ENCODE data around the gene OPRM1.
"Not testable (repeated sequence)": the region's sequence is repeated elsewhere in the genome, so short reads cannot be mapped to it uniquely, and the experiment has no call there.

OPRM1 gene

DNA sequence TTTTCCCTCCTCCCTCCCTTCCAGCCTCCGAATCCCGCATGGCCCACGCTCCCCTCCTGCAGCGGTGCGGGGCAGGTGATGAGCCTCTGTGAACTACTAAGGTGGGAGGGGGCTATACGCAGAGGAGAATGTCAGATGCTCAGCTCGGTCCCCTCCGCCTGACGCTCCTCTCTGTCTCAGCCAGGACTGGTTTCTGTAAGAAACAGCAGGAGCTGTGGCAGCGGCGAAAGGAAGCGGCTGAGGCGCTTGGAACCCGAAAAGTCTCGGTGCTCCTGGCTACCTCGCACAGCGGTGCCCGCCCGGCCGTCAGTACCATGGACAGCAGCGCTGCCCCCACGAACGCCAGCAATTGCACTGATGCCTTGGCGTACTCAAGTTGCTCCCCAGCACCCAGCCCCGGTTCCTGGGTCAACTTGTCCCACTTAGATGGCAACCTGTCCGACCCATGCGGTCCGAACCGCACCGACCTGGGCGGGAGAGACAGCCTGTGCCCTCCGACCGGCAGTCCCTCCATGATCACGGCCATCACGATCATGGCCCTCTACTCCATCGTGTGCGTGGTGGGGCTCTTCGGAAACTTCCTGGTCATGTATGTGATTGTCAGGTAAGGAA lies at the start of gene OPRM1:
Gene OPRM1 (plus strand): TSS at position 10 of the 612 bp plus-strand sequence. CDS start 305 bp downstream, at position 315.
- peak; percentile 24 for DNase-seq

DNA sequence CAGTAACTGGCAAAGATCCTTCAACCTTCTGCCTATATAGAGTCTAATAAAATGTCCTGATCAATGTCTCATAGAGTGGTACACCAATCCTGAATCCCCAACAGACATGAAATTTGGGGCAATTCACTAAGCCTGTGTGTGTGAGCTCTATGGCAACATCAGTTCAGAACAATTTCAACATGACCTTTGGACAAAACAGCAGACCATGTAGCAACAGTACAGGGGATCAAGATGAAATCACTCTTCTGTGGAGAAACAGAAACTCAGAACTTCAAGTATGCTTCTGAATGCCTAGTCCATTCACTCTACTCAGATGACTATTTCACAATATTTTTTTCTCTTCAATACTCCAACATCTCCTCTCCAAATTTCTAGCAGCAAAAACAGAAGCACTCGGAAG lies 49.1 kb upstream of the OPRM1 start:
- no peak for DNase-seq

DNA sequence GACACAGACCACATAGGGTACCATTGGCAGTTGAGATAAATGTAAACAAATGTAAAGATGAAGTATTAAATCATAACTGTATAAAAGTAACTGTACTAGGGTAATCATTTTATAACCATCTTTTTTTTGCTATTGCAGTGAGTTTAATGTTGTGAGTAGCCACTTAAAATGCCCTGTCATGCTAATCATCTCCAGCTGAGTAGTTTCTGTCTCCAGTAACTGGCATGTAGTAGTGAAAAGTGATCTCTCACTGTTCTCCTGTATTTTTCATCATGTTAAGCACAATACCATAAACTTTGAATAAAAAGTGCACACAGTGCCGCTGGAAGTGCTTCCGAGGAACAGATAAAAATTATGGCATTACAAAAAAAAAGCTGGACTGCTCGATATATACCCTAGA lies 45.0 kb upstream of the OPRM1 start:
- DNase-seq, result no peak

DNA sequence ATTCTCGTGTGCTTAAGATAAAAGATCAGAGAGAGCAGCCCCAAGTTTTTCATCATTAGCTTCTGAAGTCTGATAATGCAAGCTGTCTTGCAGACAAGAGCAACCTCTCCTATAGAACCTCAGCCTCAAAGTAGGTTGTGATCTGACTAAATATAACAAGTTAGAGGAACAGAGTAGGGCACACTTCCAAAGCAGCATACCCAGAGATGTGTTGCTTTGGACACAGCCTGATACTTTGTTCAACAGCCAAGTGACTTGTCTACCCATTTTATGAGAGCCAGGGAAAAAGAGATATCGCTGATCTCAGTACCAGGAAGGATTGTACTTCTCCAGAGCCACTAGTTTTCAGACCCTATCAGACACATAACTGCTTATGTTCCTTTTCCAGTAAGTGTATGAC lies 44.2 kb upstream of the OPRM1 start:
- DNase-seq, result no peak

DNA sequence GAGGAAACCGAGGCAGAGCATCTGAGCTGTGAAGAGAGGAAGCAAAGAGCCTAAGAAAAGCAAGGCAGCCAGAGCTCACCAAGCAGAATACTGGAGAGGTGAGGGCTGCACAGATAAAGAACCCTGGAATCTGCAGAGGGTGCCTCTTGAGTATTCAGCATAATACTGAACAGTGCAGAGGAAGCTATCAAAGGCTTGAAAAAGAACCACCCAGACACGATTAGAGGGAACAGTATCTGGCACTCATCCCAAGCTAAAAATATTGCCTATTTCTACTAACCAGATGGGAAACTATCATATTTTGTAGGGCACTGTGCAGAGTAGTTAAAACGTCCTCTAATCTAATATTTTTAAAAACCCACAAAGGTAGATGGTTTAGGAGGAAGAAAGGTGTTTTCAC lies 41.8 kb upstream of the OPRM1 start:
- no peak for DNase-seq

DNA sequence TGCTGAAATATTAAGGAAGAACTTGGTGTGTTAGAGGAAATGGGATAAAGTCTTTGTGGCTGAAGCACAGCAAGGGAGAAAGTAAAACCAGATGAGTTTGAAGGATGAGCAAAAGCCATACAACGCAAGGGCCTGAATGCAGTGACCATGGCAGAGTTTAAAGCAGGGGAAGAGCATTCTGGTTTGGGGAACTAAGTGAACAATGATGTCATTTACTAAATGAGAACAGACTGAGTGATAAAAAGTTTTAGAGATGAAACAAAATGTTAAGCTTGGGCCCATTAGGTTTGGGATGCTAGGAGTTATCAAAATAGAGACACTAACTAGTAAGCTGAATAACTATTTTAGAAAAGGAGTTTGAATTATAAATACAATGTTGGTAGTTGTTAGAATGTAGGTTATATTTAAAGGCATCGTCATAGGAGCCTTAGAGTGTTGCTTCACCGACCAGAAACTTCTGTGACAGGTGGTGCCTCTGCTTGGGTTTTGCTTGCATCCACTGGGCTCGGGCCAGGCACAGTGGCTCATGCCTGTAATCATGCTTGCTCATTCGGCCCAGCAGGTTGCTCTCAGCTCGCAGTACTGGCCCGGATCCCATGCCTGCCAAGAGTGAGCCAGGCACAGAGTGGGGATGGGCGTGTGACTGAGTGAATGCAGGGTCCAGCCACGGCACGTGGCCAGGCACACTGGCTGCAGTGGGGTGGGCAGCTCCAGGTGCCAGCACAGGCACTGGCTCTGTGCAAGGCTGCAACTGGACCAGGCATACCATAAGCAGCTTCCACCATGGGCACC lies 37.4 kb upstream of the OPRM1 start:
- no peak for DNase-seq

DNA sequence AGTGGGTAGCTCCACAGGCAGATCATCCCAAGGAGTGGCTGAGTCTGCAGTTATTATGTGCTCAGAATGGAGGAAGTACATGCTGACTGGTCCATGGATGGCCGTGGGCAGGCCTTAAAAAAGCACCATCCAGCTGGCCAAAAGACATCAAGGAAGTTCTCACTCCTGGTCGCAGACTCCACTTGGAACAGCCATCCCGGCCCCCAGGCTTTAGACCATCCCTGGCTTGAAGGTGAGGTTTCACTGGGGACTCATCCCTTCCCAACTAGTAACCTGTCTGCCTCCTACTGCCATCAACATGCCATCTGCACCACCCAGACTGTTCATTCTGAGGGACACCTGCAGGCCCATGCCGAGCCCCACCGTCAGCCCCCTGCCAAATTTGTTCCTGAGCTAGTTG lies 36.1 kb upstream of the OPRM1 start:
- DNase-seq, result no peak

DNA sequence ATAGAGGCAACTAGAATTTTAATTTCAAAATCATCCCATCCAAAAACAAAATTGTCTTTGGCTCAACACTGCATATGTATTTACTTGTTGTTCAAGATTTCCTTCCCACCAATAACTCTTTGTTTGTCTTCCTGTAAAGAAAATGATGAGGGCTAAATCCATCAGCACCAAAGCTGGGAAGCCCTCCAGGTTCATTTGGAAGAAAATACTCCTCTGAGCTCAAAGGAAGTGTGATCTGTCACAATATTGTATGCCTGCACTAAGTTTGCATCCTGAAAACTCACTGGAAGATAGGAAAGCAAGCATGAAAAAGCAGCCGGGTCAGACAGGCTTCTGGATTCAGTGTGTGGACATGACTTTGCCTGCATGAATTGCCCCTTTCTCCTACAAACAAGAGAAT lies 28.7 kb upstream of the OPRM1 start:
- no peak for DNase-seq

DNA sequence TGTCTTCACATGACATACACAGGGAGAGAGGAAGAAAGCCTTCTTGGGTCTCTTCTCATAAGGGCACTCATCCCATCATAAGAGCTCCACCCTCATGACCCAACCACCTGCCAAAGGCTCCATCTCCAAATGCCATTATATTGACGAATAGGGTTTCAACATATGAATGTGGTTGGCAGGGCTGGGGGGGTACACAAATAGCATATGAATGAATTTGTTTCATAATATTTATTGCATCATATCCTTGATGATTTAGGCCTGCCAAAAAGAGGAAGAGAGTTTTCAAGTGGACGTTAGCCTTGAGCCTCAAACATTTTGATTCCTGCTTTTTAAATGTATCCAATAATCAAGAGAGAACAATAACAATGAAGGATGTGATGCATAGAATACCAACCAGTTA lies 26.2 kb upstream of the OPRM1 start:
- no peak for DNase-seq

DNA sequence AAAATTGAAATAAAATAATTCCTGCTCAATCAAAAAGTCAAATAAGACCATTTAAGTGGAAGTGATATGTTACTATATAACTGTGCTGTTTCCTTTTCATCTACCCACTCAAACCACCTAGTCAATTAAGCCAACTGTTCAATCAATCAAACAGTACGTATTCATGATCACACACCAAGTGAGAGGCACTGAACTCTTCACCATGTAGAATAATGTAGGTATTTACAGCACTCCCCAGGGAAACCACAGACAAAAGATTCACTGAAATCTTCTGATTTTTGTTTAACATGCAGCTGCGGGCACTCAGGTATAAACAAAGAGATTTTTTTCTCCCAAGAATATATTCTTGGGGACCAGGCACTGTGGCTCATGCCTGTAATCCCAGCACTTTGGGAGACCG lies 21.3 kb upstream of the OPRM1 start:
- no peak for DNase-seq

DNA sequence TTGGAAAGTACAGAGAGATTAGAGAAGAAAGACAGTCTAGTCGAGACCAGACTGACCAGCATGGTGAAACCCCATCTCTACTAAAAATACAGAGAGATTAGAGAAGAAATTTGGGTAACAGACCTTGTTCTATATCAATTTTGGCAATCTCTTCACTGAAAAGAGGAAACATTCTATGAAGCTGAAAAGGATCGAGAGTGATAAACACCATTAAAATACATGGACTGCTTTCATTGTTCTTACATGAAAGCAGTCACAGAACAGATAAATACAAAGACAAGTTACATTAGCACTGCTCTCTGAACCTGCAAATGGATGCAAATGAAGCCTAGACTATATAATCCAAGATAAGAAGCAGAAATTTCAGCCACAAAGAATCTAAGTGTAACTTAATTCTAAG lies 8.4 kb upstream of the OPRM1 start:
- no peak for DNase-seq

DNA sequence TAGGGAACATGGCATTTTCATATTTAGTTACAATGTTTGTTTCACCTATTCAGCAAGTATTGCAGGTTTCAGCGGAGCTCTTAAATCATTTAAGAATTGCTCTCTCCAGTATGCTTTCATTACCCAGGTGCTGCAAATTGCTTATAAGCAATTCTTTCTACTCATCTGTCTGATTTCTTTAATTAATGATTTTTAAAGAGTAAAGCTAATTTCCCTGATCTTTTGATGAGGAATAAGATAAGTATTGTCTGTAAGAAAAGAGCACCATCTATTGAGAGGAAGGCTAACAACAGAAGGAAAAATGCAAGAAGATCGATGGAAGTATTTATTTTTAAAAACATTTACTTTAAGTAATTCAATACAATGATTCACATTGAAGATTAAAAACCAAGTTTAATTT lies 2.0 kb downstream of the OPRM1 start:
- DNase-seq, result no peak

DNA sequence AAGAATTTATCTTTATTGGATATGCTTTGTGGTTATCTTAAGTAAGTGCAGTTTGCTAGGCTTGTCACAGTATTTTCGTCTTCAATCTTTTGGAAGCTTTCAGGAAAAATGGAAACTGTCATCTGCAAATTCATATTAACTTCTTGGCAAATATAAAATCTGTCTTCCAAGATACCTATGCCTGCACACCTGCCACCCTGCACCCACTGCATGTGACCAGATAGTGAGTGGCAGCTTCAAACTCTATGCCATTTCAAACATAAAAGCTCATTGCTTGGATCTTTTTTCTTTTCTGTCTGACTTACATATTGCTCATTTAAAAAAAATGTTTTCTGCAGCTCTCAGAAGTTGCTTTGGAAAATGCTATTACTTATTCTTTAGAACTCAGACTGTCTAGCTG lies 14.1 kb downstream of the OPRM1 start:
- DNase-seq, result no peak

DNA sequence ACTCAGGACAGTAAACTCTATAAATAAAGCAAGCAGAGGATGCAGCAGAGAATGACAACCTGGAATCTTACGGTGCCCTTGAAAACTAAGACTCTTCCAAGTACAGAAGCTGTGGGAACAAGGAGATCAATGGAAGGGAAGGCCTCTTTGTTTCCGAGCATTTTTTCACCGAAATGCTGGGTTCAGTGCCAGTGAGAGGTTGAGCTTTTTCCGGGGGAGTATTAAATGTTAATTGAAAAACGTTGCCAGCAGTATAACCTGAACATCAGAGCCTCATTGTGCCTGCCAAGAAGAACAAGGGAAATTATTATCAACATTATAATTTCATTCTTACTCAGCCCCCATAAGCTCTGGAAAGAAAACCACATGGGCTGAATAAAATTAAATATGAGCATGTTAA lies 17.5 kb downstream of the OPRM1 start:
- no peak for DNase-seq

DNA sequence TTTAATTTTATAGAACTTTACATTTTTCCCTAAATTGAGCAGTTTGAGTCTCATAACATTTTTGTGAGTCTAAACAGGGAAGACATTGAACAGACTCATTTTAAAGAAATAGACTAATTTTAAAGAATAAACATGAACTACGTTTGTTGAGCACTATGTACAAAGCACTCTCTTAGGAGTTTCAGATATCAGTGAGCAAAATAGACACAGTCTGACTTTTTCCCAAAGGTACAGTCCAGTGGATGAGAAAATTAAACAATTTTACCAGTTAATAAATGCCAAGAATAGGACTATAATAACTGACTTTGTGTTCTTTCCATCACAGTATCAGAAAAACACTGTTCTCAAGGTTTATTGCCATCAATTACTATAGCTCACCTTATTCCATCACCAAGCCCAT lies 18.1 kb downstream of the OPRM1 start:
- DNase-seq, result no peak

DNA sequence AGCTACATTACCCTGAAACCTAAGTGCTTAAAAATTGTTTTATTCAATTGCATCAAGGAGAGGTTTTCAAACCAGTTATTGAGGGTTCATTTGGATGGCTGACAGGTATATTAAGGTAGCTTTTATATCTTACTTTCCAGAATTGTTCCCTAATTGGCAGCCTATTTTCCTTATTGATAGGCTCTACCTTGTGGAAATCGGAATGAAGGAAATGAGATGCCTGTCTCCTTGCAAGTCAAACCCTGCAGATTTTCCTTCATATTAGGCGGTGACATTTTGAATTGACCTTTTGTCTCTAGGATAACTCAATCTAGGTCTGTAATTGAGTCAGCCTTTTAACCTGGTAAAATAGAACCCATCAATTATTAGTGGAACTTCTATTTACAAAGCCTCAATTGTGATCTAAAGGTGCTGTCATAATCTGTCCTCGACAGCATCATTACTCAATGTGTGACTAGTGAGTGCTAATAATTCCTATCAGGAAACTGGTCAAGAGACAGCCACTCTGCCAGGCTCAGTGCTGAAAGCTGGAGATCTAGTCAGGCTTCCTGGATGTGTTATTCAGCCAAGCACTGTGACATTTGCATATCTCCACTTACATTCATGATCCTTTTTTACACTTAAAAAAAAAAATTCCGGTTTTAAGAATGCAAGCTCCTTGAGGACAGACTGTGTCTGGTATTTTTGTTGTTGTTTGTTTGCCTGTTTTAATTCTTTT lies 20.1 kb downstream of the OPRM1 start:
- no peak for DNase-seq

DNA sequence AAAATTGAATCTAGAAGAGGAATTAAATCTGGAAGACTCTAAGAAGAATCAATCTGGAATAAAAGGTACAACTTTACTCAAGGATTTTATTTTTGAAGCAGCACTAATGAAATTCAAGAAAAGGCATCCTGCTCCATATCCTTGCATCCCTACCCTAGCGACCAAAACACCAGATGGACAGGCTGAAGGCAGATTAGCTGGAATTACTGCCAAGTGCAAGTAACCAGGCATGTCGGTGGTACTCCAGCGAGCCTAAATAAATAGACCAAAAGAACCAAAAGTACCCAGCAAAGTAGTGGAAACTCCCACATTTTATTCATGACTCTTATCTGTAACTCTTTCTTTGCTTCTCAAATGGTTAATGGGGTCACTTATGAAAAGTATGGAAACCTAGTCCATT lies 21.0 kb downstream of the OPRM1 start:
- DNase-seq, result no peak

DNA sequence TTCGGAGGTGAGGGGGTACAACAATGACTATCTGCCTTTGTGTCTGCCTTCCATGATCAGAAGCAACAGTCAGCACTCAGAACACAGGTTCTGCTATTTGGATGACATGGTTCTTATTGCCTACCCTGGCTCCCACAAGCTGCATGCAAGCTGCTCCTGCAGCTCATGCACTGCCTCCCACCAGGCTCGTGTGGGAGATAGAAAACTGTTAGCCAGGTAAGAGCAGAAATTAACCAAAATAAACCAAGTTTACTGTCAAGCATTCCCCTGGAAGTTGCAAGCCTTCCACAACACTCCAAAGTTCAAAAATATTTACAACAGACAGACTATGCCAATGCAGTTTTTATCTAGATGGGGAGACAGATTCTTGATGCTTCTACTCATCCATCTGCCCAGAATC lies 31.0 kb downstream of the OPRM1 start:
- DNase-seq, result no peak

DNA sequence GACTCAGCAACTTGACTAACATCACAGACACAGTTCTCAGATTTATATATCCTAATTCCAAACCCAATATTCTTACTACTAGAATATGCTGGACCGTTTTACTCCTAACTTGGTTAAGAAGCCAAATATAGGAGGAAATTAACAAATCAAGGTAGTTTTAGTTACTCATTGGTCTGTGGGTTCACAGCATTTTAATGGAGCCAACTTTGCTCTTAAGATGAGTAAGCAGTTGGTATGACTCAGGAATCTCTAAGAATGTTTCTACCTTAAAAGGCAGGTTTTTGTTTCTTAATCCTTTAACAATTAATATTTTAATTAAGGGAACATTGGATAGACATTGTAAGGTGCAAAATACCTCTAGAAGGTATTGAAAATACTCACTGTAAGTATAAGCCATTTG lies 31.6 kb downstream of the OPRM1 start:
- DNase-seq, result no peak

DNA sequence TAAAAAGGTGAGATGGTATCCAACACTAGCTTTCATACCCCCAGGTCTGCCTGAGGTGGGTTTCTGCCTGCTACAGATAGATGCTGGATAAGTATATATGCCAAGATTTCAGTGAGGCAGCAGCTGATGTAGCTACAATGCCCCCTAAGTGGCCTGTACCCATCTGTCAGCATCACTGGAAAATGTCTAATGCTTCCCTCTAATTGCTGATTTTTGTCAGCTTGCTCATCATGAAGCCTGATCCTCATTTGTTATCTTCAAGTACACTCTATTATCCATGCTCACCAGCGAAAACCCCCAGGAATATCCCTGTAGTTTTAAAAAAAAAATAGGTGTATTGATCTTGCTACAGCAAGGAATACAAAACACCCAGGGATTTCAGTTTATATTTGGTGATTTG lies 32.2 kb downstream of the OPRM1 start:
- no peak for DNase-seq

DNA sequence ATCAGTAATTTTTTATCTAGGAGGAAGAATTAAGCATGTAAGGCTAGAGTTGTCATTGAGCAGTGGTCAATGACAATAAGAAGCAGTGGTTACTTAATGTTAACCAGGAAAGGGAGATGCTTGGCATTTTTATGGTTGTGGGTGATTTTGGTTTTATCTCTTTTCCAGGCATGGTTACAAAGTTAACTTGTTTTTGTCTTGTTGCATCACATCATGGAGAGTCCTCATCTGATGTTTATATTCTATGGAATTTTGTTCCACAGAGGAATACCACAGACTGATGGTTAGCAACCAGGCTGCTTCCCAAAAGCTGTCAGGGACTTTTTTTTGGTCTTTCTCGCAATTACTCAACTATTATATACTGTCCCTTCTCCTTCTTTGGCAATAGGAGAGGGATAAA lies 32.7 kb downstream of the OPRM1 start:
- DNase-seq, result no peak

DNA sequence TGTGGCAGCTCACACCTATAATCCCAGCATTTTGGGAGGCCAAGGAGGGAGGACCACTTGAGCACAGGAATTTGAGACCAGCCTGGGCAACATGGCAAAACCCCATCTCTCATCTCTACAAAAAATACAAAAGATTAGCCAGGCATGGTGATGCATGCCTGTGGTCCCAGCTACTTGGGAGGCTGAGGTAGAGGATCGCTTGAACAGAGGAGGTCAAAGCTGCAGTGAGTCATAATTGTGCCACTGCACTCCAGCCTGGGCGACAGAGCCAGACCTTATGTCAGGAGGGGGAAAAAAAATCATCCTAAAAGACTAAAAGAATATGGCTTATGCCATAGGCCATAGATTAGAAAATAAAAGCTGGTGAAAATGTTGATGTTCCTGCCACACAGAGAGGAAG lies 39.6 kb downstream of the OPRM1 start:
- not testable (repeated sequence) for DNase-seq

DNA sequence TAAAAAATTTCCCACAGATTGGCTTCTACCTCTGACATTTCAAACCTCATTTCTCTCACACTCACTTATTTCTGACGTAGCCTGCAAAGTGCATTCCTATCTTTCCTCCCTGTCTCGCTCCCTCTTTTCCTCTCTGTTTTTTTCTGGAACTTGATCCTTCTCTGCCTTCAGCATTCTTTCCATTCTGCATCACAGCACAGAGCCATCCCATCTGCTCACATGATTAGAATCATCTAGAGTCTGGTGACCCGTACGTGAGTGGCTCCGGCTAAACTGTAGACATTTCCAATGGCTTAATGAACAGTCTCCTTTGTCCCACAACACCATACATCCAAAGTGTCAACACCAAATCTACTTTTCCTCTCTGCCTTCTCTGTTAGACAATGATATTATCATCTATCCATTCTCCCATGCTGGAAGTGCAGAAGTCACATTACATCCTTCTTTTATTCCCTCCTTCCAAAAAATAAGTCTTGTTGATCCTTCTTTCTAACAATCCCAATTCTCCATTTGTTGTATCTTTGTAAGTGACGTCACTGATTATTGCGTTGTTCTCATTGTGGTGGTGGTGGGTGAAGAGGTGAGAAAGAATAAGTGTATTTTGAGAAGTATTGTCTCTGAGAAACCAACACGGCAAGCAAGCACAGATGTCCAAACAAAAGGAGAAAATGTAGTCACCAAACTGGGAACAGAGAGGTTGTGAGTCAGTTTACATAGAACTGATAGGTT lies 41.6 kb downstream of the OPRM1 start:
- no peak for DNase-seq

DNA sequence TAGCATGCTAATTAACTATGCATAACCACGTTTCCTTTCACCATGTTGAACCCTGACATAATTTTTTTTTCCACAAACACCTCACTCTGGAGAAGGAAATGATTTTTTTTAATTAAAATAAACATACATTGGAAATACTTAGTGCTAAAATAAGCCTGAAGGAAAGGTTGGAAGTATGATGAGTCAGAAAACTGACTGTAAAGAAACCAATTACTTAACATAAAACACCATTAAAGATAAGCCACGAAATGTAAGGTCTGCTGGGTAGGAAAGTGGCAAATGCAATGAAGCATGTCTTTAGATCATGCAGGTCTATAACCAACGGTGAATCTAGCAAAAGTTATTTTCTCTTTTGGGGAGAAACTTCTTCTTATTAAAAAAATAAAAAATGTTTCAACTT lies 47.5 kb downstream of the OPRM1 start:
- no peak for DNase-seq
